Stimulated activated CD4-positive, alpha-beta T cell treated with anti-CD3 and anti-CD28 coated beads, Interleukin-12 subunit alpha, Interleukin-12 subunit beta, amount 100 ng/mL, for 48 hours (primary cell): ENCODE data around the gene AKR1C3.
"Not testable (repeated sequence)": the region's sequence is repeated elsewhere in the genome, so short reads cannot be mapped to it uniquely, and the experiment has no call there.

Experiments
- DNase-seq, 3 donors: peaks; one replicate each; pipeline ENCODE4 v3.0.0-alpha.2; 2020; ENCODE audit warnings: low read depth in 2 of 3, low spot score in 1 of 3

Gene AKR1C3

DNA sequence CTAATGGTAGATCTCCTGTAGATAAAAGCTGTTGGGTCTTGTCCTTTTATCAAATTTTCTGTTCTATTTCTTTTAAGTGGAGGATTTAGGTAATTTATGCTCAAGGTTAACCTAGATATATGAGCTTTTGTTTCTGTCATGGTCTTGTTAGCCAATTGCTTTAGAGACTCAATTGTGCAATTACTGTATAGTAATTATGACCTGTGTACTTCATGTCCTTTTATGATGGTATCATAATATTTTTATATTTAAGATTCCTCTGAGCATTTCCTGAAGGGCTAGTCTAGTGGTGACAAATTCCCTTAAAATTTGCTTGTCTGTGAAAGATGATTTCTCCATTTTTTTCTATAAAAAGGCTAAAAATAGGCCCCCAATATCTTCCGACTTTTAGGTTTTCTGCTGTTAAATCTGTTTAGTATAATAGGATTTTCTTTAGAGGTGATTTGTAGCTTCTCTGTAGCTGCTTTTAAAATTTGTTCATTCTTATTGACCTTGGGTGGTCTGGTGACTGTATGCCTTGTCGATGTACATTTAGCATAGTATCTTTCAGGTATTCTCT is 5.4 kb upstream of the AKR1C3 start:
- DNase-seq = no peak

- DNase-seq = no peak
These were observed 4.3 kb upstream of the AKR1C3 start for GRCh38 chr10:5089865-5090264.

DNA sequence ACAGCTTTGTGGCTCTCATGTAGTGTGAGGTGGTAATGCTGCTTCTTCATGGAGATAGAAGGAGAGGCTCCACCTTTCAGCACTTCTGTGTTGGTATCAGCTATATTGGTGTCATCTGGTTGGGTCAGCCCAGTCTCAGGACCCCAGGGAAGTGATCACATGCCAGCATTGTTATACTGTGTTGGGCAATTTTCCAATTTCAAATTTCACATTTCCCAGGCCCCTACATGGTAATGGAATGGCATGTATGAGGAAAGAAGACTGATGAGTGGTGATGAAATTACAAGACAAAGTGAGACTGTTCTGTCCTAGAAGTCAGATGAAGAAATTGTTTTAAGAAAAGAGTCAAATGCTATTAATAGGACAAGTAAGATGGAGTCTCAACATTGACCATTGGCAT is 3.7 kb upstream of the AKR1C3 start:
- DNase-seq = no peak

DNA sequence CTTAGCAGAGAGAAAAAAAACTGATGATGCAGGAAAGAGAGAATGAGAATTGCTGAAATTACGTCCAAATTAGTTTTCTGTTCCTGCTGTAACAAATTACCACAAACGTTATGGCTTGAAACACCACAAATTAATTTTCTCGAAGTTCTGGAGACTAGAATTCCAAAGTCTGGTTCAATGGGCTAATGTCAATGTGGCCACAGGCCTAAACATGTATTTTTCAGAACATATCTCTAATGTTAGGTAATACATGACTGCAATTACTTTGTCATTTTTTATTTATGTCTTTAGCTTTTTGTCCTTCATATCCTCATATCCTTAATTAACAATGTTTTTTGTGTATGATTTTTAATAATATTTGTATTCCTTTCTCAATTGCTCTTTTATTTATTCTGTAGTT is 3.0 kb upstream of the AKR1C3 start:
- DNase-seq = no peak

DNA sequence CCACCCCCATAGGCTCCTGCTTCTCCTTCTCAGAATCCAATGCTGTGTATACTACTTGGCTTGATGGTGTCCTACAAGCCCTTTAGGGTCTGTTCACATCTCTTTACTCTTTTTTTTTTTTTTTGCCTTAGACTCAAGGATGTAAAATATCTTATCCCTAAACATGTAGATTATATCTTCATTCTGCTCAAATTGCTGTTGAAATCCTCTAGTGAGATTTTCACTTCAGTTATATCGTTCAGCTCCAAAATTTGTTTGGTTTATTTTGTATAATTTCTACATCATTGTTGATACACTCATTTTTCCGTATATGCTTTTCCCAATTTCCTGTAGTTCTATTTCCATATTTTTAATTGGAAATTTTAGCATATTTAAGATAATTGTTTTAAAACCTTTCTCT is 1.8 kb upstream of the AKR1C3 start:
- DNase-seq = no peak

DNA sequence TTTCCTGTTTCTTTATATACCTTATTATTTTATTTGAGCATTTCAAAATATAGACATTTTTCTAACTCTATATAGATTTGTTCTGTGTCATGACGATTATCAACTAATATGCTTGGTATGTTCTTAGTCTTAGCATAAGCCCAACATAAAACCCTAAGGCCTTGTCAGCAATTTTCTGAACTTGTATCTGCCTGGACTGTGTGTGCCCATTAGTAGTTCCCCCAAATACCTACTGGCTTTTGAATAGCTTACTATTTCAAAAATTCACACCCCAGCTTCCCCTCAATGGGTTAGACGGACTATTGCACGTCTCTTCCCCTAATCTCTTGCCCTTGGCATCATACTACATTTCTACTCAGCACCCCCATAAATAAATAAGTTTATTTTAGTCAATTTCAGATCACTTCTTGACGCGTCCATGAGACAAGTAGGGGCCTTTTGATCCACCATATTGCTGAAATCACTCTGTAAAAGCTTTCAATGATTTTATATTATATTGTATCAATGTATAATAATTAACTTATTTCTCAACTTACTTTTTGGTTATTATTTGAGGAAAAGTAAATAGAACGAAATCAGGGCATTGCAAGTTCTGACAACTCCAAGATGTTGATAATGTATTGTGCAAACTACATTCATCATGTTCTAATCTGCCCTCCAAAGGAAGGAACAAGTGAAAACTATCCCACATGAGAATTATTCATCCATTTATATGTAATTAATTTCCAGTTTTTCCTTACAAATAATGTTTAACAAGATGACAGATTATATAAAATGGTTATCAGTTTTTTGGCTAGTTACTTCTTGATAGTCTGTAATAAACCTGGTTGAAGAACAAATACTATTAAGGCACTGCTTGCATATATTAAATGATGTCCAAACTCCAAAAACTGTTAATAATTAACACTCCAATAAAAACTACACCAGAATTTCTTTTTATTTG is 1.1 kb upstream of the AKR1C3 start:
- no peak for DNase-seq

DNA sequence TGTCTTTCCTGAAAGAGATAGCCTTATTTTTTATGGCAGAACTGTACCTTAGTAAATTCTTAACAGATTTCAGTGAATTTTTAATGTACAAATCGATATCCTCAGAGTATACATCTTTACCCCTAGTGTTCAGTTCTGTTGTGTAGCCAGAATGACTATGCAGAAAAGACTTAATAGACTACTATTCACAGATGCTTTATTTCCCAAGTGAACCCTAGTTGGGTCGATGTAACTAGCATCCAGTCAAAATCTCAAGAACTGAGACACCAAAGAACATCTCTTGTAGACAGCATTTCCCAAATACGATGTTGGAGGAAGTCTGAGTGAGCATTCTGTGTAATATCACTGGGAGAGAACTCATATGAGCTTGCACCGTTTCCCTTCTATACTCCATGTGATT is 1.5 kb downstream of the AKR1C3 start:
- DNase-seq = no peak

DNA sequence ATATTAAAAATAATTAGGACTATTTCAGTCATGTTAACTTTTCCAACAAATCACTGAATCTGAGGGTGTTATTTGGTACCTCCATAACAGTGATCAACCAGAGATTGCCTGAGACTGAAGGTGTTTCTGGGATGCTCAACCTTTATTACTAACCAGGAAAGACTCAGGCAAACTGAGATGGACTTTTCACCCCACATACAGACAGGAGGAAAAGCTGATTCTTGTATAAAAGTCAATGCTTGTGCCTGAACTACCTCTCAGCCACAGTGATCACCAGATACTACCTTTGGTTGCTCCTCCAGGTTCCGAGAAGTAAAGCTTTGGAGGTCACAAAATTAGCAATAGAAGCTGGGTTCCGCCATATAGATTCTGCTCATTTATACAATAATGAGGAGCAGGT is 1.9 kb downstream of the AKR1C3 start:
- no peak for DNase-seq

DNA sequence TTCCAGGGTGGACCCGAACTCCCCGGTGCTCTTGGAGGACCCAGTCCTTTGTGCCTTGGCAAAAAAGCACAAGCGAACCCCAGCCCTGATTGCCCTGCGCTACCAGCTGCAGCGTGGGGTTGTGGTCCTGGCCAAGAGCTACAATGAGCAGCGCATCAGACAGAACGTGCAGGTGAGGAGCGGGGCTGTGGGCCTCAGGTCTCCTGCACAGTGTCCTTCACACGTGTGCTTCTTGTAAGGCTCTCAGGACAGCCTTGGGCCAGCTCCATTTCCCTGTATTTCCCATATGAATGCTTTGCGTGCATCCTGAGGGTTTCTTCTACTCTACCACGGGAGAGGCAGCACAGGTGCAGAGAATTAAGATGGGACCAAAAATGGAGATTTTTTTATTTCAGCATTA is 8.3 kb downstream of the AKR1C3 start:
- not testable (repeated sequence) for DNase-seq

- no peak for DNase-seq
These were observed 9.3 kb downstream of the AKR1C3 start for GRCh38 chr10:5103481-5103880.

- DNase-seq = no peak
These were observed 11.4 kb downstream of the AKR1C3 start for GRCh38 chr10:5105626-5106025.

GRCh38 chr10:5106553-5106952 is 12.3 kb downstream of the AKR1C3 start:
- no peak for DNase-seq

DNA sequence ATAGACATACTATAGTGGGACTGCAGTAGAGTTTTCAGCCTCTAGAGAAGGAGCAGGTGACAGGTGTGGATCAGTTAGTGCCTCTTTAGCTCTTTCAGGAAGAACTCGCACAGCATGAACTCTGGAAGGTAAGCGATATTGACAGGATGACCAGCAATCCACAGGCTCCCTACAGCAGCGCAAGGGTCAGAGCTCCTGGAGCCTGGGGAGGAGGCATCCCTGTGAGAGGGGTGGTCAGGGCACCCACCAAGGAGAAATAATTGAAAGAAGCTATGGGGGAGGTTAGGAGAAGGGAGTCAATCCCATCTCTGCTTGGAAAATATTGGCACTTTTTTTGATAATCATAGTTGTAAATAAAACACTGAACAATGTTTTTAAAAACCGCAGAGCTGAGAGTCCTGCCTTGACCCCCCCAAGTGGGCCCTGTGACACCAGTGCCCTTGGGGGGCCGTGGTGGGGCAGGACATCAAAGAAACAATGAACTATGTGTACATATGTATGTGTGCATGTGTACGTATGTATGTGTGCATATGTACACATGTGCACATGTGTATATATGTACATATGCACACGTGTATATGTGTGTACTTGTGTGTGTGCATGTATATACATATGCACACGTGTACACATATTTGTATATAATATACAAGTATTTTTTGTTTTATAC is 13.8 kb downstream of the AKR1C3 start:
- no peak for DNase-seq

DNA sequence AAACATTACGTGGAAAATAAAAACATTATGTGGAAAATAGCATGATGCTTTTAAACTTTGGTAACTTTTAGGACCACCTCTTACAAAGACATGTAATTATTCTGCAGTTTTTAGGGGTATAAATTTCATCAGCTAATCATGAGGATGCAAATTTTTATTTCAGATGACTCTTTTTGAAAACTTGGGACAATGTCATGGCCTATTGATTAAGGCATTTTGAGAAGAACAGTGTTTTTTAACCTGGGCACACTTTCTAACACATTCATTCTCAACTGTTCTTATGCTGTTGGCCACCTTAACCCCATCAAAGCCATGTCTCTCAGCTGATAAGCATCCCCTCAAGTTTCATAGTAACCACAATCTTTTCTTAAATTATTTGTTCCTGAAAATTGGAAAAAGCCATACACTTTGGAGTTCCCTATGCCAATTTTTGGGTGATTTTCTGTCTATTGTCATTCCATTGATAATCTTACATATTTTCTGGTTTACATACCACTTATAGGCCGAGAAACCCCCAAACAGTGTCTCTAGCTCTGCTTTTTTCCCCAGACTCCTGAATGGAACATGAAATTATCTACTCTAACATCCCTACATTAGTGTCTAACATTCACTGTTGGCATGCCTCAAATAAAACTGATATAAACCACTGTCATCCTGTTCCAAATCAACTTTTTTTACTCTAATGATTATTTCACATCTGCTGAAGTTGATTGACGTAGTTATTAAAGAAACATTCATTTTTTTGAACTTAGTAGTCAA is 14.6 kb downstream of the AKR1C3 start:
- DNase-seq = no peak

GRCh38 chr10:5109861-5110260 is 15.6 kb downstream of the AKR1C3 start:
- not testable (repeated sequence) for DNase-seq

DNA sequence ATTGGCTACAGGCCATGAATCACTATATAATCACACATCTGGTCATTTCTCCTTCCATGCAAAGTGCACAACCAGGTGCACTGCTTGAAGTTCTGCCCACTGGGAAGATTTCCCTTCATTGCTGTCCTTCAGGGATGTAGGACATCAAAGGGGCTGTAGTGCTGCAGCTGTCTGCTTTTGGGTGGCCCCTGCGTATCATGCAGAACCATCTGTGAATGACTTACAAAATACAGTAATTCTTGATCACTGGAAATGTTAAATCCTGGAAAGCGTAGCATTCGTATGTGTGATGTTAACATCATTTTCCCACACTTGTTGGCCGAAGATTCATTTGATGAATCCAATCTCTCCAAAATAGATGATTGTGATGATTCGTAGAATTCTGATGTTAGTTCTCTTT is 22.4 kb downstream of the AKR1C3 start:
- no peak for DNase-seq

DNA sequence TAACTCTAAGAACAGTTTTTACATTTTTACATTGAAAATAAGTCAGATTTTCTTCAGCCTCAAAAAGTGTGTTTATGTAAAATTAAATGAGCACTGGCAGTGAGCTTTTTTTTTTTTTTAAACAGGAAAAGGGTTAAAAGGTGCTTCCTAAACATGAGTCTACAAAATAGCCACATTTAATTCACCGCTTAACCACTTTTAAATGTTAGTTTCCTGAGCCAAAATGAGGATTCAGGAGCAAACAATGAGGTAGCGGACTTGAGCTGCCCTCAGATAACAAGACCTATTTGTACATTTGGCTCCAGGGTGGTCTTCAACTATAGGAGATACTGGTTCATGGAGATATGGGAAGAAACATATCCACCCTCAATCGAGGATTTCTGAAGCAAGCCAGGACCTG is 22.8 kb downstream of the AKR1C3 start:
- DNase-seq = no peak

DNA sequence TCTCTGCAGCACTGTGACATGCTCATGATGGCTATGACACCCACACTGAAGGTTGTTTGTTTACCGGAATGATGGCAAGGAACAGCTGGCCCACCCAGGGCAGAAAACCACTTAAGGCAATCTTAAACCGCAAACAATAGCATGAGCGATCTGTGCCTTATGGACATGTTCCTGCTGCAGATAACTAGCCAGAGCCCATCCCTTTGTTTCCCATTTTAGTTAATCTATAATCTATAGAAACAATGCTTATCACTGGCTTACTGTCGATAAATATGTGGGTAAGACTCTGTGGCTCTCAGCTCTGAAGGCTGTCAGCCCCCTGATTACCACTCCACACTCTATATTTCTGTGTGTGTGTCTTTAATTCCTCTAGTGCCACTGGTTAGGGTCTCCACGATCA is 25.8 kb downstream of the AKR1C3 start:
- not testable (repeated sequence) for DNase-seq

- DNase-seq = no peak
These were observed 29.7 kb downstream of the AKR1C3 start for GRCh38 chr10:5123886-5124285.

- no peak for DNase-seq
These were observed 31.3 kb downstream of the AKR1C3 start for GRCh38 chr10:5125315-5126044.

DNA sequence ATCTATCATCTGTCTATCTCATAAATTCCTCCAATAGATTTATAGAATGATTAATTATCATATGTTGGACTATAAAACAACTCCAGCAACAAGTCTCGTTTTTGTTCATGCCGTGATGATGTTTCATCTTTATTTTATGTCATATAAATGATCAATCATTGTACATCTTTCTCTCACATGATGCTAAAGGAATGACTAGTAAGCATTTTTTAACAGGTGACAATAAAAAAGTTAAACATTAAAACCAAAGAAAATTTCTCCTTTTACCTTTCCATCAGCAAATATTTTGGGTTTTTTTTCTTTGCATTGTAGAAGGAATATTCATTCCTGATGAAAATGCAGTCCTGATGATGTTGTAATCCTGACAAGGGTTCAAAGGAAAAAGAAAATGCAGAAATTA is 41.4 kb downstream of the AKR1C3 start:
- no peak for DNase-seq
